GM21529 (cell line): ENCODE measurements around the gene LHPP.

Experiments
- ATAC-seq: cut with Tn5 transposase; IDR thresholded peaks from one replicate; pipeline ENCODE4 v1.9.1; 2021; ENCODE audit not compliant: unreplicated experiment

Gene LHPP

GRCh38 chr10:124551097-124551496 lies 89.5 kb downstream of the LHPP start:
- no peak for ATAC-seq

- no peak for ATAC-seq
These were observed 90.1 kb downstream of the LHPP start for GRCh38 chr10:124551755-124552154.

- ATAC-seq = no peak
These were observed 91.2 kb downstream of the LHPP start for GRCh38 chr10:124552691-124553276.

DNA sequence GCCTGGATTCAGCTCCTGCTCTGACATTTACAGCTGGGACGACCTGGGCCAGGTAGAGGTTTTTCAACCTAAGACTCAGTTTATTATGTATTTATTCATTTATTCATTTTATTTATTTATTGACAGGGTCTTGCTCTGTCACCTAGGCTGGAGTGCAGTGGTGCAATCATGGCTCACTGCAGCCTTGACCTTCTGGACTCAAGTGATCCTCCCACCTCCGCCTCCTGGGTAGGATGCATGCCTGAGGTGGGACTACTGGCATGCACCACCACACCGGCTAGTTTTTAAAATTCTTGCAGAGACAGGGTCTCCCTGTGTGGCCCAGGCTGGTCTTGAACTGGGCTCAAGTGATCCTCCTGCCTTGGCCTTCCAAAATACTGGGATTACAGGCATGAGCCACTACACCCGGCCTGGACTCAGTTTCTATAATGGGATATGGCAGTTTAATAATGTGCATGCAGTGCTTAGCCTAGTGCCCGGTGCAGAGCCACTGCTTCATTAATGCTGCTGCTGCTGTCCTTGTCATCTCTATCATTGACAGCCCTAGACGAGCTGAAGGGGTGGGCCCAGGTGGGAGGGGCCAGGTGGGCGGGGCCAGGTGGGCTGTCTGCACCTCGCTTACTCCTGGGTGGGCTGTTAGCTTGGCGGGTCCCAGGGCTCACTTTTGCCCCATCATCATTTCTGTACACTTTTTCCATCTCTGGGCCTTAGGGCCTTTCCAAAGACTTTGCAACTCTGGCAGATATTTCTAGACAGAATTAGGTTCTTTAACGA lies 92.6 kb downstream of the LHPP start:
- no peak for ATAC-seq

- ATAC-seq = no peak
These were observed 95.5 kb downstream of the LHPP start for GRCh38 chr10:124557167-124557566.

DNA sequence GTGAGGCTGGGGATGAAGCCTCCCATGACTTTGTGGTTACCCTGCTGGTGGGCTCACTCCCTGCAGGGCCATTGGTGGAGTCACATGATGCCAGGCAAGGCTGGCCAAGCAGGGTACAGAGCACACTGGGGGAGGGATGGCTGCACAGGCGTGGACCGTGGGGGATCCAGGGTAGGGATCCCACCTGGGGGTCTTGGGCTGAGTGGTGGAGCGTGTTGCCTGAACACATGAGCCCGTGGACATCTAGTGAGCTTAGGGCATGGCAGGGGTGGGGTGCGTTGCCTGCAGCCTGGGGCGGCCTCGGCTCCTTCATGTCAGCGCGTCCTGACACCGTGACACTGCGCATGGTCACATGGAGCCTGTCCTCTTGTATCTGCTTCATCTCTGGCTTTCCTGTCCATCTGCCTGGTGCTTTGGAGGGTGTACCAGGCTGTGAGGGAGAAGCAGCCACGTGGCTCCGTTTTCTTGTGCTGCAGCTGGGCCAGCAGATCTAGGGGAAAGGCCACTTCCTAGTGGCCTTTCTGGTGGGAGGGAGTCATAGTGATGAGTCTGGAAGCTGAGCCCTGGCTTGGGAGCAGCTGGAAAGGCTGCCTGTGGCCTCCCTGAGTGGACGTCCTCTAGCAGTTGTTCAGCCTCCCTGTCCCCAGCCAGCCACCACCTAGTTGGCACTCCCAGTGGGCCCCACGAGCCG lies 96.2 kb downstream of the LHPP start:
- no peak for ATAC-seq

DNA sequence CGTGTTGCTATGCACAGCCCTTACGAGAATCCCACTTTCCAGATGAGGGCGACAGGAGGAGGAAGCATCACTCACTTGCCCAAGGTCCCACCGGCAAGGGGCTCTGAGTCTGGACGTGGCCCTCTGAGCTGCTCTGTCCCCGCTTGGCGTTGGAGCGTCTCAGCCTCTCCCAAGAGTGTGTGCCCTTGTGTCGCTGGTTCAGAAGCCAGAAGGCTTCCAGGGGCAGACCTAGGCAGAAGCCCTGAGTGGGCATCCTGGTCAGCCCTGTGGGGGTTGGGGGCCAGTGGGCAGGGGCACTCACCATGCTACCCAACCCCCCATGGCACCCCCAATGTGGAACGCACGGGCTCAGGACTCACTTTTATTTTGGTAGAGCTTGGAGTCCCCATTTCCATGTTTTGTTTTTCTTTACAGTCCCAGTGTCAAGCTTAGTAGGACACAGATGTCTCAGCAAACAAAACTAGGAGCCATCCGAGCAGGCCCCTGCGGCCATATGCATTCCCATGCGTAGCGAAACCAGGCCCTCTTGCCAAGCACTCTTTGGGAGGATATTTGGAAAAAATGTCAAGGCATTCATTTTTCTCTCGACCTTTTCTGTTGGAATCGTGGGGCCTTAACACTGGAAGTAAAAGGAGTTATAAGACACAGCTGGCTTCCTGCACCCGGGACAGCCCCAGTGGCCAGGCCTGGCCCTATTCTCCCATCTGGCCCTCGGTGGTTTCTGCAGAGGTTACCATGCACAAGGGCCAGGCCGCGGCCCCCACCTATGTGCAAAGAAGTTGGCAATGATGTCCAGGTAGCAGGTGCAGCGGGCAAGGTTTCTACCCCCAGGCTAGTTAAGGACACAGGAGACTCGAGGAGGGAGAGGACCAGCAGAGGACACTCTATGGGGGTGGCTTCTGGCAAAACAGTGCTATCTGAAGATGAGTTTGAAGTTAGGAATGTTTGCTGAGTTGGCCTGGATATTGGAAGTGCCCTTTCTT lies 97.0 kb downstream of the LHPP start:
- ATAC-seq = no peak

DNA sequence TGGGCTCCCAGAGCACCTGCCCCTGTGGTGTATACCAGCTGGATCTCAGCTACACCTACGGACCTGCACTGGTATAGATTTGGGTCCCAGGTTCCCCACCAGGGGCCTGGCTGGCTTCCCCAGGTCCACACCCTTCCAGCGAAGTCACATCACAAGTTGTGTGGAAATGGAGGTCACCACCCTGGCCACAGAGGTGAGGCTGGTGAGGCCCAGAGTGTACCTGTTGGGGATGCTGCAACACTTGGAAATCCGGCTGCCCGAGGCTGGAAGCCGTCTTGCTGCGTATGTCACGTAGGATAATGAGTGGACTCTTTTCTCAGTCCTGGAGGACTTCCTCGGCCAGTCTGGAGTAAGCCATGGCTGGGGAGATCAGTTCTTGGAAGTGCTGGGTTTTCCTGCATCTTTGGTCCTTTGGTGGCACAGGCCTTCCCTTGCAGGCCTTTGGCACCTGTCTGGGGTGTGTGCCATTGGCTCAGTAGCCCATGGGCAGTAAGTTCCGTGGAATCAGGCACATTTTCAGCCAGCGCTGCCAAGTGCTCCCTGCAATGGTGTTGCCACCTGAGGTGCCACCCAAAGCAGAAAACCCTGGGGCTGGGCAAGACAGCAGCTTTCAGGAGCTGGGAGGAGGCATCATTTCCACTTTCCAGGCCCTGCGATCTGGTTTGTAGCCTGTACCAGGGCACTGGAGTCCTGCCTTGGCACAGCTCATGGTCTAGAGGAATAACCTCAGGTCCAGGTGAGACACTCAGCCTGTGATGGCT lies 97.9 kb downstream of the LHPP start:
- ATAC-seq = no peak

DNA sequence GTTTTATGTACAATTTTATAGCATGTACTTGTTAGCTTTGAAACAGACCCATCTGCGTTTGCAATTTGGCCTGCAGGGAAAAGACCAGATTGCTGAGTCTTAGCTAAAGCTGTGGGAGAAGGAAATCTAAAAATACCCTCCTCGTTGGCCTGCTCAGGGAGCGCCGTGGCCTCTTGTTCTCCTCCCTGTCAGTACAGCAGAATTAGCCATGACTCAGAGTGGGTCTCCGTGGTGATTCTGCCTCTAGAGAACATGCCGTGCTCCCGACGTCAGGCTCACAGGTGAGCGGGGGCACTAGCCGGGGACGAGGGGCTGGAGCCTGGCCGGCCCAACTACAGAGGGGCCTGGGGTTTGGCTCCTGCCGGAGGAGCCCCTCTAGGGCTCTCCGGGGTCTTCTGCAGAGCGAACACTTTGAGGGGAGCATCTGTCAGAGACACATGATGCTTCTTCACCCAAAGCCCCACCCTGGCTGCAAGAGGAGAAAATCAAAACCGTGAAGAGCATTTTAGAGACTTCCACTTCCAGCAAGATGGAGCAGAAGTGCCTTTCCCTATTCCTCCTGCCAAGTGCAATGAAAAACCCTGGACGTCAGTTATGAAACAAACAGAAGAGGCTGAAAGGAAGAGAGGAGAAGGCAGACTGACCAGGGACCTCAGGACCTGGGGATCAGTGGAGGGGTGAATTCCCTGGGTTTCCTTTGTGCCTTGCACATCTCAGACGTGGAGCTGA lies 98.9 kb downstream of the LHPP start:
- no peak for ATAC-seq

DNA sequence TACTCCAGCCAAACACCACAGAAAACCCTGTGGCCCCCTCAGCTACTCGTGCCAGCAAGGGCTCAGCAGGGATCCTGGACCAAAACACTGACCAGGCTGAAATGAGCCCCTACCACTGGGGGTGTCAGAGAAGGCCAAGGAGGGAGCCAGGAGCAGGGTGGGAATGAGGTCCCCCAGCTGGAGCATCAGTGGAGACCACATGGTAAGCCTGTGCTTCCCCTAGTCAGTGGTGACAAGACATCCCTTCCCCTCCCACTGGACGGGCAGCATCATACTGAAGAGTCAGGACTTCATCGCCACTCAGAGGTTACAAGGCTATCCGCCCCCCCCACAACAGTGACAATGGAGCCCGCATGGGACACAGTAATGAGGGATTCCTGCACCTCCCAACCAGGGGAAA lies 99.6 kb downstream of the LHPP start:
- no peak for ATAC-seq

- no peak for ATAC-seq
These were observed 100.9 kb downstream of the LHPP start for GRCh38 chr10:124562425-124563060.

GRCh38 chr10:124563320-124564040 lies 101.9 kb downstream of the LHPP start:
- ATAC-seq = no peak

- ATAC-seq = no peak
These were observed 103.3 kb downstream of the LHPP start for GRCh38 chr10:124564881-124565280.

GRCh38 chr10:124565565-124566221 lies 104.1 kb downstream of the LHPP start:
- ATAC-seq = no peak

DNA sequence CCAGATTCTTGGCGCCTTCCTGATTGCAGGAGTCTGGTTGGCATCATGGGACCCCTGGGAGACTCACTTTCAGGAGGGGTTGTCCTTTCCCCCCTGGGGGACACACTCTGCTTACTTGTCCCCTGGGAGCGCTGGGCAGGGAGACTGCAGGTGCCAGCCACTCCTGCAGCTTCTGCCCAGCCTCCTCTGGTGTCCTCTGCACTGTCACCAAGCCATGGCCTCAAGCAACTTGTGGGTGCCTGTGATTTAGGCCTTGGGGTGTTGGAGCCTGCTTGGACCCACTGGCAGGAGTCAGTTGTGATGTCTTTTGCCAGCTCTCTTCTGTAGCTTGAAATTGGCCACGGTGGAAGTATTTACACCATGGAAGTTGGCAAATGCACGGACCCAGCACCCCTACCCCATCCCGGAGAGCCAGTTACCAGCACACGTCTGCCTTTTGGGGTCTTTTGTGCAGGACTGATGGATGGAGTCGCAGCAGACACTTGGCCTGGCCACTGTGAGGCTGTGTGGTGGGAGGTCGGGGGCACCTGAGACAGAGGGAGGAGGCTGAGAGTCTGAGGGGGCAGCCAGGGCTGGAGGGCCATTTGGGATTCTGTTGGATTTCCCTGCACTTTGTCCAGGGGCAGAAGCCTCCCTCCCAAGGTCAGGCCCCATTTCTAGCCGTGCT lies 104.7 kb downstream of the LHPP start:
- no peak for ATAC-seq

GRCh38 chr10:124566981-124567835 lies 105.6 kb downstream of the LHPP start:
- ATAC-seq = no peak

DNA sequence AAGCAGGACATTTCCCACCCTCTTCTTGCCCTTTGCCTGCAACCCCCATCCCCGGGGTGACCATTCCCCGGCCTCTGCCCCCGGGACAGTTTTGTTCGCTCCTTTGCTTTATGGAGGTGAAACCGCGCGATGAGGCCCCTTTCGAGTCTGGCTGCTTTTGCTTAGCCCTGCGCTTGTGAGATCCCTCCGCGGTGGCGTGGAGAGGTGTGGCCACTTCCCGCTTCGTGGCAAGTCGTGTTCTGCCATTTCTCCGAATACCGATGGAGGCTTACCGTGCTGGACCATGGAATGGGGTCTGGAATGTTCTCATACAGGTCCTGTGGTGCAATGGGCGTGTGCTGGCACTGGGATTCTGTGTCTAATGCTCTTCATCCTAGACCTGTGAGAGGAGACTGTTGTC lies 106.7 kb downstream of the LHPP start:
- no peak for ATAC-seq
